ENCODE results near the gene EEIG2. TPM values are rescaled to one million over a fixed set of nuclear protein-coding genes. Genes with fewer than 3 reads are reported as not detected.
A peak's percentile ranks its signal among the peaks of the same experiment; 100 is the strongest.

The EEIG2 gene
- total and polyA plus RNA-seq, 9 of the 15 experiments (the other 6 are each of a cell fraction or from before 2014, with no cell fraction given): 6.1 to 26.9 (median 15.2) TPM

- peak in 1 of 2 experiments; percentile 82 for TF ChIP-seq AFF1 (IDR thresholded peaks at IDR 0.05; ENCODE audit: low read depth in 1 of 2, partially characterized antibody in 2 of 2)
- 0 out of 2 replicates have a peak, but pooled peaks have one; percentile 50 for TF ChIP-seq E2F3 (CRISPR knock-in tag; IDR thresholded peaks at IDR 0.05)
- 0 out of 2 replicates have a peak, but pooled peaks have one; percentile 10 for TF ChIP-seq ELF2 (CRISPR knock-in tag; IDR thresholded peaks at IDR 0.05)
- peak; percentile 48; the same call in 1 of the 2 replicates for TF ChIP-seq ERF (CRISPR knock-in tag; IDR thresholded peaks at IDR 0.05)
- TF ChIP-seq ELK1 (CRISPR knock-in tag; IDR thresholded peaks at IDR 0.05): no peak
- 0 out of 2 replicates have a peak, but pooled peaks have one; percentile 47 for TF ChIP-seq MXI1 (IDR thresholded peaks at IDR 0.05; ENCODE audit: low read depth, low read length)
- TF ChIP-seq XRCC4 (IDR thresholded peaks at IDR 0.05; ENCODE audit: extremely low read depth, insufficient read depth, insufficient read length): no peak
- TF ChIP-seq THRAP3 (IDR thresholded peaks at IDR 0.05; ENCODE audit: borderline replicate concordance): no peak
- no peak for TF ChIP-seq TAF15 (IDR thresholded peaks at IDR 0.05; ENCODE audit: low read depth, low read length)
- peak; percentile 37 to 82; a peak in 1 of 4 replicates for TF ChIP-seq ARNT (IDR thresholded peaks at IDR 0.05)
- TF ChIP-seq SRSF1 (IDR thresholded peaks at IDR 0.05; ENCODE audit: low read depth, low read length): no peak
- peak; percentile 78 for TF ChIP-seq MYBL2 (IDR thresholded peaks at IDR 0.05; ENCODE audit: low read depth)
- no peak for TF ChIP-seq MYBL2 (CRISPR knock-in tag; IDR thresholded peaks at IDR 0.05; ENCODE audit: borderline replicate concordance)
- peak; percentile 81 for TF ChIP-seq ARID4B (CRISPR knock-in tag; IDR thresholded peaks at IDR 0.05)
- TF ChIP-seq HDAC6 (IDR thresholded peaks at IDR 0.05; ENCODE audit: low read depth, low read length): no peak
- TF ChIP-seq ZBTB1 (CRISPR knock-in tag; IDR thresholded peaks at IDR 0.05; ENCODE audit: borderline replicate concordance, low read depth): peak; percentile 53; the same call in 1 of the 2 replicates
Measured at GRCh38 chr1:108559215-108560186, at the start of gene EEIG2 (continued).

Measured in K562 (cell line).